Endothelial cell of umbilical vein (primary cell): ENCODE results near the gene DQX1. TPM values are rescaled to one million over a fixed set of nuclear protein-coding genes. Genes with fewer than 3 reads are reported as not detected.

ENCODE experiments used
- BruUV-seq: library from RNA; stranded (reverse); fragments of 400-500 nt; replicated peaks from 2 replicates; lab custom pipeline; 2021; lab: Mats Ljungman, UMichigan
- CTCF ChIA-PET: fragments of 300-600, 350-600 bp; sonication (Branson Sonifier 250); formaldehyde crosslinking; loops from one replicate; lab custom pipeline; 2021; ENCODE audit warnings: antibody characterized with exemption, inconsistent platforms; lab: Charles Lee
- POLR2A ChIA-PET: fragments of 300-600, 350-600 bp; sonication (Branson Sonifier 250); formaldehyde crosslinking; loops from one replicate; lab custom pipeline; 2021; ENCODE audit warnings: antibody characterized with exemption, inconsistent platforms; lab: Charles Lee
- DNase-seq: peaks from one replicate; pipeline ENCODE4 v3.0.0-alpha.2; 2011; ENCODE audit warnings: low read depth, low spot score
- FAIRE-seq: peaks from 2 replicates; lab custom pipeline; 2011; peaks lifted over from hg19 to GRCh38; lab: Jason Lieb, UNC
- H2AFZ ChIP-seq: 2 replicates; pipeline ENCODE4 v1.6.0; 2012; ENCODE audit warnings: low read depth, low read length, control low read depth, inconsistent platforms
- H3K27ac ChIP-seq: 2 replicates; pipeline ENCODE4 v1.5.1; 2011; ENCODE audit warnings: low read depth, mild to moderate bottlenecking, control low read depth, low read length, moderate library complexity; ENCODE audit not compliant: insufficient read depth
- H3K27me3 ChIP-seq, 2 experiments: 2 replicates each; pipeline versions ENCODE4 v1.6.0 to v1.6.1; 2011; ENCODE audit warnings: low read length in 2 of 2, mixed read lengths in 1 of 2; ENCODE audit not compliant: control insufficient read depth in 2 of 2, insufficient read depth in 2 of 2
- H3K36me3 ChIP-seq, 2 experiments: 2 replicates in 1 of 2; 3 replicates in 1 of 2; pipeline ENCODE4 v1.5.1; 2011; ENCODE audit warnings: low read length in 2 of 2, mild to moderate bottlenecking in 1 of 2, moderate library complexity in 1 of 2; ENCODE audit not compliant: control insufficient read depth in 2 of 2, insufficient read depth in 2 of 2; ENCODE audit errors: extremely low read depth in 1 of 2
- H3K4me1 ChIP-seq: 3 replicates; pipeline ENCODE4 v1.5.1; 2011; ENCODE audit warnings: mild to moderate bottlenecking, low read length; ENCODE audit not compliant: control insufficient read depth, insufficient read depth; ENCODE audit errors: extremely low read depth
- H3K4me2 ChIP-seq: 2 replicates; pipeline ENCODE4 v1.6.1; 2011; ENCODE audit warnings: low read length, control low read depth, mixed read lengths; ENCODE audit not compliant: insufficient read depth
- H3K4me3 ChIP-seq, 3 experiments: fragments of 200-600 bp in 1 of 3; sonication (generic), shearing (Covaris generic) in 1 of 3; replicated peaks in 1 of 3; 2 replicates each; pipeline ENCODE4 v1.5.1; 2011 to 2016; ENCODE audit warnings: control low read depth in 3 of 3, low read length in 3 of 3, mild to moderate bottlenecking in 2 of 3, inconsistent platforms in 1 of 3, low read depth in 1 of 3, moderate library complexity in 1 of 3; ENCODE audit not compliant: insufficient read depth in 1 of 3
- H3K79me2 ChIP-seq: 2 replicates; pipeline ENCODE4 v1.6.0; 2012; ENCODE audit warnings: low read length, inconsistent platforms; ENCODE audit not compliant: control insufficient read depth, insufficient read depth
- H3K9ac ChIP-seq: replicated peaks from 2 replicates; pipeline ENCODE3; 2011; ENCODE audit warnings: low read length, control low read depth; ENCODE audit not compliant: insufficient read depth; ENCODE audit errors: extremely low read depth
- H3K9me1 ChIP-seq: replicated peaks from 3 replicates; pipeline ENCODE4 v1.6.0; 2011; ENCODE audit warnings: mild to moderate bottlenecking, low read length; ENCODE audit not compliant: control insufficient read depth, insufficient read depth; ENCODE audit errors: extremely low read depth
- H3K9me3 ChIP-seq: replicated peaks from 2 replicates; pipeline ENCODE4 v1.5.1; 2012; ENCODE audit warnings: low read length, inconsistent platforms; ENCODE audit not compliant: control insufficient read depth, insufficient read depth
- H4K20me1 ChIP-seq: replicated peaks from 2 replicates; pipeline ENCODE3; 2011; ENCODE audit warnings: mild to moderate bottlenecking, low read length; ENCODE audit not compliant: control insufficient read depth, insufficient read depth; ENCODE audit errors: extremely low read depth
- CTCF ChIP-seq, 2 donors: IDR thresholded peaks; 1 replicate in 1 of 2; 2 replicates in 1 of 2; pipeline ENCODE4 v1.5.1; 2011; ENCODE audit warnings: low read length in 2 of 2, mild to moderate bottlenecking in 2 of 2, moderate library complexity in 2 of 2, control low read depth in 1 of 2, inconsistent platforms in 1 of 2, low read depth in 1 of 2; ENCODE audit not compliant: insufficient read depth in 1 of 2; ENCODE audit errors: extremely low read depth in 1 of 2
- EZH2 ChIP-seq: IDR thresholded peaks from 2 replicates; pipeline ENCODE4 v1.6.1; 2012; ENCODE audit warnings: borderline replicate concordance, low read depth, mild to moderate bottlenecking, moderate library complexity, low read length, inconsistent platforms; ENCODE audit not compliant: severe bottlenecking
- FOS ChIP-seq: IDR thresholded peaks from 2 replicates; pipeline ENCODE4 v1.6.1; 2011; ENCODE audit warnings: mild to moderate bottlenecking, low read length, moderate library complexity, borderline replicate concordance; ENCODE audit not compliant: insufficient read depth
- GATA2 ChIP-seq: IDR thresholded peaks from 2 replicates; pipeline ENCODE4 v1.7.0; 2011; ENCODE audit warnings: low read depth, mild to moderate bottlenecking, moderate library complexity, mixed read lengths, low read length; ENCODE audit not compliant: insufficient read length, insufficient read depth
- JUN ChIP-seq: IDR thresholded peaks from 2 replicates; pipeline ENCODE4 v1.6.1; 2011; ENCODE audit warnings: borderline replicate concordance, low read depth; ENCODE audit not compliant: insufficient read length, insufficient read depth
- MAX ChIP-seq: IDR thresholded peaks from 2 replicates; pipeline ENCODE4 v1.6.1; 2011; ENCODE audit not compliant: insufficient read depth, insufficient read length
- MYC ChIP-seq: IDR thresholded peaks from one replicate; pipeline ENCODE4 v1.6.1; 2011; ENCODE audit warnings: mild to moderate bottlenecking, low read depth, low read length
- POLR2A ChIP-seq: IDR thresholded peaks from 2 replicates; pipeline ENCODE4 v1.6.1; 2012; ENCODE audit warnings: low read depth, mild to moderate bottlenecking, control low read depth, low read length
- POLR2AphosphoS5 ChIP-seq: IDR thresholded peaks from 2 replicates; pipeline ENCODE4 v1.6.1; 2012; ENCODE audit warnings: low read depth, mild to moderate bottlenecking, control low read depth, low read length, moderate library complexity; ENCODE audit not compliant: insufficient read depth
- dilution Hi-C: fragments of 300-500 bp; cut with MboI; formaldehyde crosslinking; loops from one replicate; pipeline ENCODE4 v1.15.0; 2019; ENCODE audit warnings: low sequenced_read_pairs; ENCODE audit not compliant: extremely low pct_ligation_motif_present
- intact Hi-C: fragments of 100-400 bp; cut with micrococcal nuclease; formaldehyde crosslinking; loops from one replicate; pipeline ENCODE4 v1.10.0; 2022
- polyA plus RNA-seq, 4 experiments: library from polyadenylated mRNA; depleted of rRNA in 3 of 4; stranded (reverse) in 3 of 4; unstranded in 1 of 4; fragments of >200 nt; gene quantifications; 2 replicates each; pipeline versions ENCODE4 v1.2.1 to v1.2.3, GENCODE V29; 2011 to 2012; ENCODE audit warnings: missing spikeins in 1 of 4
- total RNA-seq: library from RNA; stranded (reverse); gene quantifications from 2 replicates; pipeline ENCODE4 v1.2.3, GENCODE V29; 2021

Gene DQX1
- total and polyA plus RNA-seq, 2 donors (not counting 3 experiments of a cell fraction or from before 2014, with no cell fraction given), result 0.06 to 0.44 TPM

GRCh38 chr2:74505448-74506246 lies 20.4 kb downstream of the DQX1 start:
- TF ChIP-seq GATA2 (no peak), POLR2AphosphoS5 (no peak), POLR2A (no peak), MAX (no peak), JUN (no peak), EZH2 (no peak), FOS (no peak), MYC (no peak), CTCF (IDR thresholded peaks at IDR 0.05; ENCODE audit: extremely low read depth in 1 of 2, insufficient read depth in 1 of 2, low read depth in 1 of 2, low read length in 2 of 2) (no peak)
- intact Hi-C loops (loop anchor here (2.0 kb wide), 1 partner anchor 49 kb away; the partner anchor contains the start of gene DOK1), dilution Hi-C loops (no loop called here)
- Histone ChIP-seq H3K27ac (no peak overlapping the region), H3K9me1 (no peaks in the 10 kb centered on the region), H3K27me3 (peaks cover 15 to 26% of the 10 kb centered on the region in 2 experiments), H3K4me1 (peaks cover 29% of the 10 kb centered on the region), H3K36me3 (peaks cover 0 to 4% of the 10 kb centered on the region in 2 experiments), H3K9ac (no peak overlapping the region), H4K20me1 (no peaks in the 10 kb centered on the region), H2AFZ (no peak overlapping the region), H3K4me2 (no peak overlapping the region), H3K4me3 (no peak overlapping the region), H3K79me2 (peaks cover 4% of the 10 kb centered on the region), H3K9me3 (no peaks in the 10 kb centered on the region)
- no TSS peak for BruUV-seq
- FAIRE-seq (no peak), DNase-seq (no peak)
- CTCF ChIA-PET, result interaction anchor here (1.9 kb wide), 1 partner anchor 26 kb away, joined by 6 read pairs; no protein-coding TSS in a partner anchor
- POLR2A ChIA-PET, result interaction anchor here (0.6 kb wide), 1 partner anchor 48 kb away, joined by 4 read pairs; no protein-coding TSS in a partner anchor
